GM10266 (cell line): ENCODE data around the gene TPP2.

Experiments used
- DNase-seq: peaks from one replicate; pipeline ENCODE4 v3.0.0; 2012; ENCODE audit errors: extremely low spot score
- CTCF ChIP-seq: IDR thresholded peaks from 2 replicates; pipeline ENCODE4 v1.5.1; 2012; ENCODE audit warnings: mild to moderate bottlenecking, low read depth; ENCODE audit not compliant: control insufficient read depth, insufficient read depth; ENCODE audit errors: missing control alignments

The TPP2 gene

GRCh38 chr13:102651892-102652291 is 55.1 kb downstream of the TPP2 start:
- no peak for DNase-seq
- no peak for TF ChIP-seq CTCF

GRCh38 chr13:102654756-102655155 is 58.0 kb downstream of the TPP2 start:
- no peak for TF ChIP-seq CTCF
- no peak for DNase-seq

GRCh38 chr13:102657630-102658029 is 60.8 kb downstream of the TPP2 start:
- DNase-seq, result no peak
- TF ChIP-seq CTCF, result no peak

GRCh38 chr13:102658660-102659059 is 61.9 kb downstream of the TPP2 start:
- no peak for TF ChIP-seq CTCF
- DNase-seq, result no peak

- DNase-seq, result no peak
- no peak for TF ChIP-seq CTCF
These were observed 62.5 kb downstream of the TPP2 start for GRCh38 chr13:102659168-102659713.

- TF ChIP-seq CTCF, result no peak
These were observed 70.2 kb downstream of the TPP2 start for GRCh38 chr13:102667023-102667422.

GRCh38 chr13:102667911-102668310 is 71.1 kb downstream of the TPP2 start:
- DNase-seq, result no peak
- TF ChIP-seq CTCF, result no peak

More at GRCh38 chr13:102667023-102667422, 70.2 kb downstream of the TPP2 start:
- no peak for DNase-seq
